ENCODE results near the gene MAPT. TPM values are rescaled to one million over a fixed set of nuclear protein-coding genes. Genes with fewer than 3 reads are reported as not detected.
A peak's percentile ranks its signal among the peaks of the same experiment; 100 is the strongest.

The MAPT gene
- total and polyA plus RNA-seq, 2 of the 13 experiments (the other 11 are each of a cell fraction or from before 2014, with no cell fraction given) = 2.1 to 2.8 TPM

- TF ChIP-seq E2F1 (CRISPR knock-in tag; IDR thresholded peaks at IDR 0.05) (peak; percentile 48; the same call in 1 of the 2 replicates), ZBTB20 (CRISPR knock-in tag; IDR thresholded peaks at IDR 0.05; ENCODE audit: borderline replicate concordance, low read depth) (peak; percentile 77), SOX6 (IDR thresholded peaks at IDR 0.05) (no peak), SOX6 (CRISPR knock-in tag; IDR thresholded peaks at IDR 0.05) (peak; percentile 99), ZNF547 (CRISPR knock-in tag; IDR thresholded peaks at IDR 0.05) (no peak; the same call in 1 of the 2 replicates), ZNF205 (CRISPR knock-in tag; IDR thresholded peaks at IDR 0.05) (peak; percentile 91; the same call in 1 of the 2 replicates), CEBPZ (IDR thresholded peaks at IDR 0.05; ENCODE audit: low read length) (no peak), ZNF451 (CRISPR knock-in tag; IDR thresholded peaks at IDR 0.05) (no peak), ZNF598 (CRISPR knock-in tag; IDR thresholded peaks at IDR 0.05; ENCODE audit: borderline replicate concordance) (peak; percentile 50; the same call in 1 of the 2 replicates), ZNF577 (CRISPR knock-in tag; IDR thresholded peaks at IDR 0.05; ENCODE audit: borderline replicate concordance, low read depth) (no peak), ZNF704 (CRISPR knock-in tag; IDR thresholded peaks at IDR 0.05; ENCODE audit: borderline replicate concordance) (no peak), TBX3 (IDR thresholded peaks at IDR 0.05; ENCODE audit: borderline replicate concordance) (no peak), HCFC1 (IDR thresholded peaks at IDR 0.05; ENCODE audit: low read depth, low read length) (0 out of 2 replicates have a peak, but pooled peaks have one; percentile 6), ZBTB33 (CRISPR knock-in tag; IDR thresholded peaks at IDR 0.05) (peak; percentile 81; the same call in 1 of the 2 replicates), THAP9 (CRISPR knock-in tag; IDR thresholded peaks at IDR 0.05; ENCODE audit: borderline replicate concordance) (no peak), ZBTB7B (CRISPR knock-in tag; IDR thresholded peaks at IDR 0.05) (peak; percentile 99), ZNF562 (CRISPR knock-in tag; IDR thresholded peaks at IDR 0.05; ENCODE audit: borderline replicate concordance) (no peak), ZNF720 (CRISPR knock-in tag; IDR thresholded peaks at IDR 0.05) (no peak)
These were observed 41.6 kb downstream of the MAPT start (continued) for GRCh38 chr17:45935710-45936509.

All from HepG2 (cell line).